ENCODE results near the gene GRAMD4. TPM values are rescaled to one million over a fixed set of nuclear protein-coding genes. Genes with fewer than 3 reads are reported as not detected.

The GRAMD4 gene
- polyA plus RNA-seq, 1 experiment = 7.5 TPM

DNA sequence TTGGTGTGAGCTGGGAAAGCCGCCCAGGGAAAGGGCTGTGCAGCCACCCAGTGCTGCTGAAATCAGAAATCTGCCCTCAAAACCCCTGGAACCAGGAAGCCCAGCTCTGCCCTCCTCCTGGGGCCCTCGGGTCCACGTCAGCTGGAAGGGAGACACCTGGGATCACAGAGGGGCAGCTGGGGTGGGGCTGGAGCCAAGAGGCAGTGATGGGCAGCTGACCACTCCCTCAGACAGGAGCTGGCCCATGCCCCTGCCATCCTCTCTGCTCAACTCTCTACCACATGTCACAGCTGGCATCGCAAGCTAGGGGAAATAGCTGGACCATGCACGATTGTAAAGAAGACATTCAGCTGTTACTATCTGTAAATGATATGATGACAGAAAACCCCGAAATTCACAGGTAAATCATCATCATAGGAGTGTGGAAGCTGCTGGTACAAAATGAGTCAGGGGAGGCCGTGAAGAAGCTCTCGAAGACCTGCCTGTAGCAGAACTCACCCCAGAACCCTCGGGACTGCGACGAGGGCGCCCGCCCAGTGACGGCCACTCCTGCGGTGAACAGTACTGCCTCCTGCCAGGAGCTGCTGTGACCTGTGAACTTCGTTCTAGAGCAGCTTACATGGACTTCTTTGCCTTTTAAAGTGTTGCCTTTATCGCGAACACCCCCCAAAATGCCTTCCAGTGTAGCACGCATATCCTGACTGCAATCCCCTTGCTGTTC, 62.0 kb downstream of the GRAMD4 start:
- peaks cover 4% of the 10 kb centered on the region; the same call in 1 of the 2 replicates for H3K9me3 ChIP-seq (ENCODE audit: control insufficient read depth, insufficient read depth, low read length)
- TF ChIP-seq, protein P1, sequence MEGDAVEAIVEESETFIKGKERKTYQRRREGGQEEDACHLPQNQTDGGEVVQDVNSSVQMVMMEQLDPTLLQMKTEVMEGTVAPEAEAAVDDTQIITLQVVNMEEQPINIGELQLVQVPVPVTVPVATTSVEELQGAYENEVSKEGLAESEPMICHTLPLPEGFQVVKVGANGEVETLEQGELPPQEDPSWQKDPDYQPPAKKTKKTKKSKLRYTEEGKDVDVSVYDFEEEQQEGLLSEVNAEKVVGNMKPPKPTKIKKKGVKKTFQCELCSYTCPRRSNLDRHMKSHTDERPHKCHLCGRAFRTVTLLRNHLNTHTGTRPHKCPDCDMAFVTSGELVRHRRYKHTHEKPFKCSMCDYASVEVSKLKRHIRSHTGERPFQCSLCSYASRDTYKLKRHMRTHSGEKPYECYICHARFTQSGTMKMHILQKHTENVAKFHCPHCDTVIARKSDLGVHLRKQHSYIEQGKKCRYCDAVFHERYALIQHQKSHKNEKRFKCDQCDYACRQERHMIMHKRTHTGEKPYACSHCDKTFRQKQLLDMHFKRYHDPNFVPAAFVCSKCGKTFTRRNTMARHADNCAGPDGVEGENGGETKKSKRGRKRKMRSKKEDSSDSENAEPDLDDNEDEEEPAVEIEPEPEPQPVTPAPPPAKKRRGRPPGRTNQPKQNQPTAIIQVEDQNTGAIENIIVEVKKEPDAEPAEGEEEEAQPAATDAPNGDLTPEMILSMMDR (IDR thresholded peaks at IDR 0.05; ENCODE audit: low read depth, low read length) = no peak
- ChIA-PET CTCF (interaction anchor here (1.0 to 1.9 kb wide), 2 partner anchors 118 to 314 kb away, joined by 3 to 7 read pairs; no protein-coding TSS in a partner anchor), POLR2A (interaction anchor here (1.0 kb wide), 1 partner anchor 135 kb away, joined by 3 read pairs; no protein-coding TSS in a partner anchor)
- no peak for DNase-seq (ENCODE audit: low read depth, low spot score)
- H3K27me3 ChIP-seq (ENCODE audit: control insufficient read depth, insufficient read depth, low read length) = no peaks in the 10 kb centered on the region
- no peak overlapping the region for H3K27ac ChIP-seq (ENCODE audit: low read depth, low read length)
- no peak overlapping the region for H3K4me3 ChIP-seq (ENCODE audit: low read depth, low read length)

DNA sequence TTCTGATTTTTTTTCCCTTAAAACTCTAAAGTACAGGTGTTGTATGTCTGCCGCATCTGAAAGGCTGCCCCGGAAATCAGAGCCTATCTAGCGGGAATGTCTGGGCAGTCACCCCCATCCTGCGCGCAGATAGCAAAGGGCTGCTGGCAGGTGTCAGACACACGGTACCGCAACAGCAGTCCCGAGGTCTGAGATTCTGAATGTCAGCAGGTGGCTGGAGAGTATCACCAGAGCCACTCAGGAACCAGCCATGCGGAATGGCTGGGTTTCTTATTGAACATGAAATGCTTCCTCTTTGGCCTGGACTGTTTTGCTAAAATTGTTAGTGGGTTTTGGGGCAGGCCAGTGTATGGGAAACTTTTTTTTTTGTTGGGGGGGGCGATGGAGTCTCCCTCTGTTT, 64.5 kb downstream of the GRAMD4 start:
- no peaks in the 10 kb centered on the region for H3K27me3 ChIP-seq (ENCODE audit: control insufficient read depth, insufficient read depth, low read length)
- POLR2A ChIA-PET = no interaction called here
- DNase-seq (ENCODE audit: low read depth, low spot score) = no peak
- no peaks in the 10 kb centered on the region; the same call in 1 of the 2 replicates for H3K9me3 ChIP-seq (ENCODE audit: control insufficient read depth, insufficient read depth, low read length)
- CTCF ChIA-PET = interaction anchor here (0.9 kb wide), 1 partner anchor 82 kb away, joined by 4 read pairs; no protein-coding TSS in a partner anchor
- no peak overlapping the region for H3K4me3 ChIP-seq (ENCODE audit: low read depth, low read length)
- TF ChIP-seq, protein P1 (IDR thresholded peaks at IDR 0.05; ENCODE audit: low read depth, low read length) = no peak
- no peak overlapping the region for H3K27ac ChIP-seq (ENCODE audit: low read depth, low read length)

DNA sequence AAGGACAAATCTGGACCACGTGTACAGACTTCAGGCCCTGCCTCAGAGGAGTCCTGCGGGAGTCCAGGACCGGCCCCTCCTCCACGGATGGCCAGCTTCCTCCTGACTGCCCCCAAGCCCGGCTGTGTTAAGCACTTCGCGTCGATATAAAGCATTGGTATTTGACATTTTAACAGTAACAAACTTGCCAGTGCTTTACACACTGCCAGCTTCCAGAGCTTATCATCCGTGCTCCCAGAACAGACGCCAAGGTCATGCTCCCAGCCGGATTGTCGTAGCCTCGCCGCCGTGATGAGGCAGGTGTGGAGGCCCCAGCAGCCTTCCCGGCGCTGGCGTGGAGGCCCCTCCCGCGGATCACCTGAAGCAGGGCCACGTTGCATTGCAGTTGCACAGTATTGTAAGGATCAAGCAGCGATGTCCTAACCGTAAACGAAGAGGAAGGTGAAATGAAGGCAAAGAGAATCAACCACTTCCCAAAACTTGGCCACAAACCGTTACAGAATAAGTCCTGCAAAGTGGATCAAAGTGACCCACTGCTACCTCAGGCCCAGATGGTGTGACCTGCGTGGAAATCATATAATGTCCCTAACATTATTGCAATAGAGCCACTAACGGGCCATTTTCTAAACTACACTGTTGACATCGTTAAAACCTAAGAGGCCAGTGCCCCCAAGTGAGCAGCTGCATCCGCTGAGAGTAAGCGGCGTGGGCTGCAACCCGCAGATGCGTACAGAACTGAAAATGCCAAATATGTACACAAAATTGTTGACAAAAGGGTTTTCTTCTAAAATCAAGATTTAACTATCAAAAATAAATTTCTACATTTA, 66.2 kb downstream of the GRAMD4 start:
- TF ChIP-seq, protein P1 (IDR thresholded peaks at IDR 0.05; ENCODE audit: low read depth, low read length) = no peak
- no peaks in the 10 kb centered on the region for H3K27me3 ChIP-seq (ENCODE audit: control insufficient read depth, insufficient read depth, low read length)
- no peak overlapping the region for H3K27ac ChIP-seq (ENCODE audit: low read depth, low read length)
- ChIA-PET CTCF (no interaction called here), POLR2A (no interaction called here)
- H3K4me3 ChIP-seq (ENCODE audit: low read depth, low read length) = no peak overlapping the region
- H3K9me3 ChIP-seq (ENCODE audit: control insufficient read depth, insufficient read depth, low read length) = no peaks in the 10 kb centered on the region; the same call in 1 of the 2 replicates
- DNase-seq (ENCODE audit: low read depth, low spot score) = no peak

DNA sequence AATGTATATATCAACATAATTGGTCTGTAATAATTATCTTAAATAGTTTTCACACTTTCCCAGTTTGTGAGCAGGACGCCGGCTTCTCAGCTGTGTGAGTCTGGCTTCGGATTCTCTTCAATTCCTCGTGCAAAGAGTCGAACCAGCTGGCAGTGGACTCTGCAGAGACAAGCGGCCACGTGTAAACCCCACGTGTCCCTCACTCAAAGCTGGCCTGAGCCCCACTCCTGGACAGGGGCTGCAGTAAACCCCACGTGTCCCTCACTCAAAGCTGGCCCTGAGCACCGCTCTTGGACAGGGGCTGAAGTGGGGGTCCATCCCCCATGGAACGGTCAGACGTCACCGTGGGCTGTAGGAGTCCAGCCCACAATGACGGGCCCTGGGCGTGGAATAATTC, 66.9 kb downstream of the GRAMD4 start:
- H3K27me3 ChIP-seq (ENCODE audit: control insufficient read depth, insufficient read depth, low read length) = no peaks in the 10 kb centered on the region
- ChIA-PET CTCF (no interaction called here), POLR2A (no interaction called here)
- H3K4me3 ChIP-seq (ENCODE audit: low read depth, low read length) = no peak overlapping the region
- no peaks in the 10 kb centered on the region; the same call in 1 of the 2 replicates for H3K9me3 ChIP-seq (ENCODE audit: control insufficient read depth, insufficient read depth, low read length)
- DNase-seq (ENCODE audit: low read depth, low spot score) = no peak
- TF ChIP-seq, protein P1 (IDR thresholded peaks at IDR 0.05; ENCODE audit: low read depth, low read length) = no peak
- H3K27ac ChIP-seq (ENCODE audit: low read depth, low read length) = no peak overlapping the region

DNA sequence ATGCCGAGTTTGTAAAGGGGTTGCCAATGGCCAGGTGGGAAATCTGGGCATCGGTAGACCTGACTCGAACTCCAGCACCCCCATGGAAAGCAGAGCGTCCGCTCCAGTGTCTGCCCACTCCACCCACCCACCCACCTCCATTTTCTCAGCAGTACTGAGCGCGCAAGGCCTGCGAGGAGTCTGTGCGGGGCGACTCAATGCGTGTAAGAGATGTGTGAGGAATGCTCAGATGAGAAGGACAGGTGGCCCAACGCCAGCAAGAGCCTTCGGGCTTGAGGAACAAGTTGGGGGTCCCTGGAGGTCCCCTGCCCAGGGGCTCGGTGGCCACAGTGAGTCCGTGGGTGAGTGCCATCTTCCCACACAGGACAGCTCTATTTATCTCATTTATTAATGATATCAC, 67.3 kb downstream of the GRAMD4 start:
- ChIA-PET CTCF (no interaction called here), POLR2A (no interaction called here)
- Histone ChIP-seq H3K4me3 (ENCODE audit: low read depth, low read length) (no peak overlapping the region), H3K27me3 (ENCODE audit: control insufficient read depth, insufficient read depth, low read length) (no peaks in the 10 kb centered on the region), H3K9me3 (ENCODE audit: control insufficient read depth, insufficient read depth, low read length) (no peaks in the 10 kb centered on the region; the same call in 1 of the 2 replicates), H3K27ac (ENCODE audit: low read depth, low read length) (no peak overlapping the region)
- TF ChIP-seq, protein P1 (IDR thresholded peaks at IDR 0.05; ENCODE audit: low read depth, low read length) = no peak
- no peak for DNase-seq (ENCODE audit: low read depth, low spot score)

Data from AG04450 (cell line).